GM23338 (cell line): Measurements from ENCODE around the gene ZNF532. TPM values are rescaled to one million over a fixed set of nuclear protein-coding genes. Genes with fewer than 3 reads are reported as not detected.

Experiments used
- ATAC-seq: fragments of 200-7000 bp; cut with Tn5 transposase; 3 replicates; pipeline ENCODE4 v1.9.1; 2020
- DNase-seq: peaks from one replicate; pipeline ENCODE4 v3.0.0-alpha.2; 2015; ENCODE audit warnings: low spot score
- H2AFZ ChIP-seq: fragments of 200-600 bp; sonication (generic); 2 replicates; pipeline ENCODE4 v1.8.0; 2016; ENCODE audit warnings: antibody characterized with exemption, mild to moderate bottlenecking, moderate library complexity
- H3F3A ChIP-seq: fragments of 200-600 bp; sonication (generic); replicated peaks from 2 replicates; pipeline ENCODE4 v1.8.0; 2017; ENCODE audit warnings: antibody characterized with exemption, mixed run types, low read depth
- H3K27ac ChIP-seq: fragments of 200-600 bp; sonication (generic); 2 replicates; pipeline ENCODE4 v1.6.1; 2016; ENCODE audit warnings: low read depth
- H3K27me3 ChIP-seq: fragments of 200-600 bp; sonication (generic); 2 replicates; pipeline ENCODE4 v1.8.0; 2016; ENCODE audit warnings: mild to moderate bottlenecking, mixed run types, moderate library complexity; ENCODE audit not compliant: insufficient read depth
- H3K36me3 ChIP-seq: fragments of 200-600 bp; sonication (generic); 2 replicates; pipeline ENCODE4 v1.8.0; 2016; ENCODE audit warnings: mild to moderate bottlenecking; ENCODE audit not compliant: insufficient read depth
- H3K4me1 ChIP-seq: fragments of 200-600 bp; sonication (generic); 2 replicates; pipeline ENCODE4 v1.8.0; 2016; ENCODE audit warnings: mild to moderate bottlenecking, moderate library complexity; ENCODE audit not compliant: insufficient read depth
- H3K4me2 ChIP-seq: fragments of 200-600 bp; sonication (generic); 2 replicates; pipeline ENCODE4 v1.7.1; 2017; ENCODE audit warnings: mixed run types
- H3K4me3 ChIP-seq: fragments of 200-600 bp; sonication (generic); 2 replicates; pipeline ENCODE4 v1.6.1; 2016; ENCODE audit warnings: mixed run types
- H3K79me2 ChIP-seq: fragments of 200-600 bp; sonication (generic); replicated peaks from 2 replicates; pipeline ENCODE4 v1.8.0; 2017; ENCODE audit warnings: mild to moderate bottlenecking; ENCODE audit not compliant: insufficient read depth
- H3K9me2 ChIP-seq: fragments of 200-600 bp; sonication (generic); 2 replicates; pipeline ENCODE4 v1.8.0; 2017; ENCODE audit not compliant: insufficient read depth
- H4K20me1 ChIP-seq: fragments of 200-600 bp; sonication (generic); replicated peaks from 2 replicates; pipeline ENCODE4 v1.8.0; 2017; ENCODE audit warnings: mild to moderate bottlenecking; ENCODE audit not compliant: insufficient read depth
- H3K27ac Mint-ChIP-seq: 2 replicates; pipeline ENCODE4 v1.8.0; 2020; ENCODE audit warnings: inconsistent platforms, mild to moderate bottlenecking, moderate library complexity, mixed read lengths
- H3K27me3 Mint-ChIP-seq: 3 replicates; pipeline ENCODE4 v1.8.0; 2022; ENCODE audit warnings: low read depth, mild to moderate bottlenecking, moderate library complexity, mixed read lengths, inconsistent platforms; ENCODE audit not compliant: insufficient read depth, poor library complexity
- H3K36me3 Mint-ChIP-seq: 3 replicates; pipeline ENCODE4 v1.8.0; 2021; ENCODE audit warnings: low read depth, mild to moderate bottlenecking, inconsistent platforms, moderate library complexity, mixed read lengths
- H3K4me1 Mint-ChIP-seq: 3 replicates; pipeline ENCODE4 v1.8.0; 2020; ENCODE audit warnings: mild to moderate bottlenecking, inconsistent platforms, mixed read lengths
- H3K4me3 Mint-ChIP-seq: 3 replicates; pipeline ENCODE4 v1.8.0; 2021; ENCODE audit warnings: moderate library complexity, mild to moderate bottlenecking, inconsistent platforms, mixed read lengths
- H3K9me3 Mint-ChIP-seq: 3 replicates; pipeline ENCODE4 v1.8.0; 2020; ENCODE audit warnings: moderate library complexity, mild to moderate bottlenecking, inconsistent platforms, mixed read lengths
- CREB1 ChIP-seq: fragments of 250-450 bp; sonication (Bioruptor Pico); IDR thresholded peaks from 2 replicates; pipeline ENCODE4 v1.5.0; 2020; ENCODE audit warnings: low read depth, mild to moderate bottlenecking, moderate library complexity
- CTCF ChIP-seq, 2 experiments: fragments of 200-600 bp in 1 of 2; sonication (generic) in 1 of 2; conservative IDR thresholded peaks; 2 replicates each; pipeline versions ENCODE4 v1.5.1 to v1.6.1; 2016 to 2017; ENCODE audit warnings: antibody characterized with exemption in 2 of 2, low read depth in 2 of 2, mild to moderate bottlenecking in 2 of 2, moderate library complexity in 1 of 2
- ETS1 ChIP-seq: IDR thresholded peaks from 2 replicates; pipeline ENCODE4 v1.6.1; 2016; ENCODE audit warnings: antibody characterized with exemption
- EZH2 ChIP-seq: fragments of 200-600 bp; sonication (generic); IDR thresholded peaks from one replicate; pipeline ENCODE4 v1.8.0; 2017; ENCODE audit warnings: antibody characterized with exemption, mild to moderate bottlenecking, low read depth; ENCODE audit not compliant: unreplicated experiment
- EZH2phosphoT487 ChIP-seq: fragments of 200-600 bp; sonication (generic); IDR thresholded peaks from one replicate; pipeline ENCODE4 v1.8.1; 2018; ENCODE audit warnings: antibody characterized with exemption; ENCODE audit not compliant: unreplicated experiment
- JUNB ChIP-seq: IDR thresholded peaks from one replicate; pipeline ENCODE4 v1.6.1; 2016; ENCODE audit warnings: antibody characterized with exemption; ENCODE audit not compliant: unreplicated experiment
- NANOG ChIP-seq: IDR thresholded peaks from 2 replicates; pipeline ENCODE4 v1.6.1; 2016; ENCODE audit warnings: antibody characterized with exemption, borderline replicate concordance
- POLR2AphosphoS5 ChIP-seq: IDR thresholded peaks from 2 replicates; pipeline ENCODE4 v1.6.1; 2016; ENCODE audit warnings: antibody characterized with exemption, low read depth
- REST ChIP-seq: IDR thresholded peaks from one replicate; pipeline ENCODE4 v1.6.1; 2018; ENCODE audit warnings: antibody characterized with exemption; ENCODE audit not compliant: unreplicated experiment
- STAT1 ChIP-seq: IDR thresholded peaks from one replicate; pipeline ENCODE4 v1.6.1; 2016; ENCODE audit warnings: antibody characterized with exemption; ENCODE audit not compliant: unreplicated experiment
- ZNF114 ChIP-seq: fragments of 250-450 bp; sonication (Bioruptor Pico); IDR thresholded peaks from 2 replicates; pipeline ENCODE4 v1.5.0; 2020; ENCODE audit warnings: mild to moderate bottlenecking, moderate library complexity
- ZNF331 ChIP-seq: fragments of 250-450 bp; sonication (Bioruptor Pico); IDR thresholded peaks from 2 replicates; pipeline ENCODE4 v1.5.0; 2020; ENCODE audit warnings: low read depth, mild to moderate bottlenecking, moderate library complexity
- ZNF462 ChIP-seq: fragments of 250-450 bp; sonication (Bioruptor Pico); IDR thresholded peaks from 2 replicates; pipeline ENCODE4 v1.5.0; 2020; ENCODE audit warnings: mild to moderate bottlenecking, moderate library complexity
- polyA plus RNA-seq: library from polyadenylated mRNA; unstranded; fragments of >200 nt; fragmentation: Nextera tagmentation; extraction: Ambion mirVana; gene quantifications from 2 replicates; pipeline ENCODE4 v1.2.1, GENCODE V29; 2016
- total RNA-seq: library from RNA; depleted of rRNA; stranded (reverse); fragments of >200 nt; shearing (Covaris generic); gene quantifications from 2 replicates; pipeline ENCODE4 v1.2.3, GENCODE V29; 2014

The ZNF532 gene
- total and polyA plus RNA-seq, 2 experiments from 2014 or later: 51.5 to 225 TPM

GRCh38 chr18:58838165-58838860 lies 26.4 kb upstream of the ZNF532 start:
- no peak for TF ChIP-seq ZNF462 (CRISPR knock-in tag)
- no peak for TF ChIP-seq POLR2AphosphoS5
- no peak for TF ChIP-seq CTCF (conservative IDR thresholded peaks at IDR 0.05; ENCODE audit: low read depth in 2 of 2)
- TF ChIP-seq ZNF331 (CRISPR knock-in tag): no peak
- TF ChIP-seq JUNB: no peak
- TF ChIP-seq EZH2phosphoT487: no peak
- no peak for TF ChIP-seq ZNF114 (CRISPR knock-in tag)
- no peak for TF ChIP-seq NANOG
- TF ChIP-seq REST: no peak
- TF ChIP-seq CREB1 (CRISPR knock-in tag): no peak
- no peak for TF ChIP-seq ETS1
- no peak for TF ChIP-seq STAT1
- TF ChIP-seq EZH2: no peak

More at GRCh38 chr18:58838165-58838860, 26.4 kb upstream of the ZNF532 start:
- Histone ChIP-seq H3K9me2 (peaks cover 7% of the 10 kb centered on the region; the same call in 1 of the 2 replicates), H3K4me1 (peaks cover 21% of the 10 kb centered on the region), H3K4me2 (0 out of 2 replicates have a peak overlapping the region, but pooled peaks have one; percentile 40), H2AFZ (peak overlapping the region; percentile 80; the same call in 1 of the 2 replicates), H4K20me1 (no peaks in the 10 kb centered on the region), H3K36me3 (no peaks in the 10 kb centered on the region; the same call in 1 of the 2 replicates), H3K4me3 (no peak overlapping the region), H3K27ac (no peak overlapping the region), H3K27me3 (no peaks in the 10 kb centered on the region), H3F3A (no peaks in the 10 kb centered on the region), H3K79me2 (no peaks in the 10 kb centered on the region)
- H3K4me3 Mint-ChIP-seq: no peak overlapping the region
- no peak for DNase-seq
- peaks cover 8% of the 10 kb centered on the region for H3K27me3 Mint-ChIP-seq
- ATAC-seq: peak; percentile 36; the same call in 2 of the 3 replicates
- peaks cover 23% of the 10 kb centered on the region for H3K4me1 Mint-ChIP-seq
- H3K36me3 Mint-ChIP-seq: no peaks in the 10 kb centered on the region
- H3K27ac Mint-ChIP-seq: no peak overlapping the region
- peaks cover 5% of the 10 kb centered on the region; the same call in 2 of the 3 replicates for H3K9me3 Mint-ChIP-seq
